GM18499 (cell line): ENCODE data around the gene STXBP6.

Experiments used
- ATAC-seq: cut with Tn5 transposase; IDR thresholded peaks from one replicate; pipeline ENCODE4 v1.9.1; 2021; ENCODE audit warnings: moderate number of reproducible peaks; ENCODE audit not compliant: insufficient read depth, unreplicated experiment

Gene STXBP6

DNA sequence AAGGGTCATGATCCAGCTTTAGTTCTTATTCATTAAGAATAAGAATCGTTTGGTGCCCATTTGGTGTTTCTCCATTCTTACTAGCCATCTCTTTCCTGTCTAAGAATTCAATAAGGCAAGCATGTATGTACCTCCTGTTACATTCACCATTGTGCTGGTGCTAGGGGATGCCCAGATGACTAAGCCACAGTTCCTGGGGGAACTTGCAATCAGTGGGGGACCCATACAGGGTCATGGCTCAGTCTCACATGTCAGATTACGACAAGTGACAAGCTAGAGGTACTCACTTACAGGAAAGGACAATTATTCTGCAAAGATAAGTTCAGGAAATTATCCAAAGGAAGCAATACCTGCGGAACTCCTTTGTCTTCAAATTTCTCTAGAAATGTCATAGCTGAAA lies 125.4 kb downstream of the STXBP6 start:
- ATAC-seq: no peak

DNA sequence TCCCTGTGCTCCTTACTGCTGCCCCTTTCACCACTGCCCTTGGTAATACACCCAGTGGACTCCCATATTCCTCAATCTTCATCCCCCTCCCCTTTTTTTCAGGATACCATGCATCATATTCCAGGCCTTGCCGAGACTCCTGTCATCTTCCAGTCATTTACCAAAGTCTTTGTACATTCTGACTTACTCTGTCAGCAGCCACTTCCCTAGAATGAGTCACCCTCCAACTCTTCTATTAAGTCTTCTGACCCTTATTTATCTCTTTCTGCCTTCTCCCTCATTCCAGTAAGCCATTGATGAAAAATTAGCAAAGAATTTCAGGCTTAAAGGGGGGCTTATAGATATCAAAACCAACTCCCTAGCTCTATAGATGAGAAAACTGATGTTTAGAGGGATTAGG lies 128.0 kb downstream of the STXBP6 start:
- no peak for ATAC-seq

GRCh38 chr14:24920265-24921075 lies 129.5 kb downstream of the STXBP6 start:
- no peak for ATAC-seq

- no peak for ATAC-seq
These were observed 131.1 kb downstream of the STXBP6 start for GRCh38 chr14:24918822-24919221.

GRCh38 chr14:24915958-24916595 lies 133.9 kb downstream of the STXBP6 start:
- ATAC-seq: no peak

GRCh38 chr14:24915403-24915921 lies 134.5 kb downstream of the STXBP6 start:
- ATAC-seq: no peak

DNA sequence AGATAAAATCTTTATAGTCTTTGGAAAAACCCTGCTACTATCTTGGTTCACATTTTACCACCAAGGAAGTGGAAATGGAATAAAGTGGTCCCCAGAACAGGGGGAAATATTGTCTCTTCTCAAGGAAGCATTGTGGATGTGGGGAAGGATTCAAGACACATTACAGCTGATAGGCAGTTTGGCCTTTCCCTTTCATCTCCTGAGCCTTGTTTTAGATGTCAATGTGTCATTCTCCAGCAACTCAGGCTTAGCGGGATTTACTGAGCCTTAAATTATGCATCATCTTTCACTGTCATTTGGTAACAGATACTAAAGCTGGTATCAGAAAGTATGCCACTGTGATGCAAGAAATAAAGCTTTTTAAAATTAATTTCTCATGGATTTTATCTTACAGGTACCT lies 136.2 kb downstream of the STXBP6 start:
- ATAC-seq: no peak

GRCh38 chr14:24913021-24913420 lies 136.9 kb downstream of the STXBP6 start:
- no peak for ATAC-seq

DNA sequence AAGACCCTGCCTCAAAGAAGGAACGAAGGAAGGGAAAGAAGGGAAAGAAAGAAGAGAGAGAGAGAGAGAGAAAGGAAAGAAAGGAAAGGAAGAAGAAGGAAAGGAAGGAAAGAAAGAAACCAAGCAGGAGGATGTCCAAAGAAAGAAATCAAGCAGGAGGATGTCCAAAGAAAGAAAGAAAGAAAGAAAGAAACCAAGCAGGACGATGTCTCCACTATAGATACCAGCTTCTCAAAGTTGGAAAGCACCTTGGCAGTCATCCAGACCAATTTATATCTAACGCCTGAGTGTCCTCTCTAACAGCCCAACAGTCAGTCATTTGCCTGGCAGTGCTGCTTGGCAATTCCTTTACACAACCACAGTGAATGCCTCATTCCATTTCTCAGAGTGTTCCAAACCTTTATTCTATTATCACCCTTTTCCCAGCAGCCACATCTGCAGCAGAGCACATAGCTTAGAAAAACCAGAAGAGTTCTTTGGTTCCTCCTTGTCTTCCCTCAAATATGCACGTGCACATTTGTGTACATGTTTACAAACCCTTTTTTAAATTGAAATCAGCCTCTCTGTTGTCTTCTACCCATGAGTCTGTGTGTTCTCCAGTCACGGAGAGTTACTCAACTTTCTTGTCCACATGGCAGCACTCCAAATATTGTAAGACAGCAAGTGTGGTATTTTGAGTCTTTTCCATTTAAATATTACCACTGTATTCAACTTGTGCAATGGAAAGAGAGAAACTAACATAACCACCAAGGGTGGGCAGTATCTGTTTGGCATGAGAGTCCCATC lies 138.4 kb downstream of the STXBP6 start:
- no peak for ATAC-seq

- ATAC-seq: no peak
These were observed 139.4 kb downstream of the STXBP6 start for GRCh38 chr14:24910408-24910986.

DNA sequence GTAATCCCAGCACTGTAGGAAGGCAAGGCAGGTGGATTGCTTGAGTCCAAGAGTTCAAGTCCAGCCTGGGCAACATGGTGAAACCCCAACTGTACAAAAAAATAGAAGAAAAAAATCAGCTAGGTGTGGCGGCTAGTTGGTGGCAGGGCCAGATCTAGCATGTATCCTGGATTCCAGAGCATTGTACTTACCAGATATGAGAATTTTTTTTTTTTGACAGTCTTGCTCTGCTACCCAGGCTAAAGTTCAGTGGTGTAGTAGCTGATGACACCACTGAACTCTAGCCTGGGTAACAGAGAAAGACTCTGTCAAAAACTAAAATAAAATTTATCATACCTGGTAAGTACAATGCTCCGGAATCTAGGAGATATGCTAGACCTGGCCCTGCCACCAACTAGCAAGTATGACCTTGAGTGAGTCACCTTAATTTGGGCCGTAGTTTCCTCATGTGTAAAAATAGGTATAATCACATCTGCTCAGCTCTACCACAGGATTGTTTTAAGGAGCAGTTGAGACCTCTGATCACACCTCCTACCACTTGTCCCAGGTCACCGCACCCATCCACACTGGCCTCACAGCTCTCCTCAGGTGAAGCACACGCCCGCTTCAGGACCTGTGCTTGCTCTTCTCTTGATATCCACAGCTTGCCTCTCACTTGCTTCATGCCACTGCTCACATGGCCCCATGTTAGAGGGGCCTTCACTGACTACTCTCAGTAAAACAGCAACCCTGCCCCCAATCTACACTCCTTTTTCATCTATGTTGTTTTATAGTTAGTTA lies 140.2 kb downstream of the STXBP6 start:
- ATAC-seq: no peak

GRCh38 chr14:24908592-24909236 lies 141.2 kb downstream of the STXBP6 start:
- ATAC-seq: no peak

DNA sequence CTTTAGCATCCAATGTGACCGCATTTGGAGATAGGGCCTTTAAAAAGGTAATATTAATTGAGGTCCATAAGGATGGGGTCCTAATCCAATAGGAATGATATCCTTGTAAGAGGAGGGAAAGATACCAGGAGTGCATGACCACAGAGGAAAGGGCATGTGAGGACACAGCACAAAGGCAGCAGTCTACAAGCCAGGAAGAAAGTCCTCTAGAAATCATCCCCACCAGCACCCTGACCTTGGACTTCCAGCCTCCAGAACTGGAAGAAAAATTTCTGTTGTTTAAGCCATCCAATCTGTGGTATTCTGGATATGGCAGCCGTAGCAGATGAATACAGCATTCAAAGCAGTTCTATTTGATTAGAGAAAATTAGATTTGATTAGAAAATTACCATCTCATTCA lies 145.4 kb downstream of the STXBP6 start:
- no peak for ATAC-seq

DNA sequence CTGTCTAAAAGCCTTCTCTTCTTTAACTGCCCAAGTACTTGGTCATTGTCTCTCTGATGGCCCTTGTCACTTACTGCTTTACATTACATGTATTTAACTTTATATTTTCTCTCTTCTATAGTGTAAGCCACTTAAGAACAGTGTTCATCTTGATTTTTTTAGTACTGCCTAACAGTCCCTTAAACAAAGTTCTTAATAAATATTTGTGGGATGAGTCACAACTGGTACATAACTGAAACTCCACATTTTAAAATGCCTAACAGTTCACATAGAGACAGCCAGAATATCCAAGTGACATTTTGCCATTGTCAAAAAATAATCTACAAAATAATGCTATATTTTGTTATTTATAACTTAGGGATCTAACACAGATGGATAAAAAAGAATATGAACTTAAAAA lies 146.6 kb downstream of the STXBP6 start:
- ATAC-seq: no peak

DNA sequence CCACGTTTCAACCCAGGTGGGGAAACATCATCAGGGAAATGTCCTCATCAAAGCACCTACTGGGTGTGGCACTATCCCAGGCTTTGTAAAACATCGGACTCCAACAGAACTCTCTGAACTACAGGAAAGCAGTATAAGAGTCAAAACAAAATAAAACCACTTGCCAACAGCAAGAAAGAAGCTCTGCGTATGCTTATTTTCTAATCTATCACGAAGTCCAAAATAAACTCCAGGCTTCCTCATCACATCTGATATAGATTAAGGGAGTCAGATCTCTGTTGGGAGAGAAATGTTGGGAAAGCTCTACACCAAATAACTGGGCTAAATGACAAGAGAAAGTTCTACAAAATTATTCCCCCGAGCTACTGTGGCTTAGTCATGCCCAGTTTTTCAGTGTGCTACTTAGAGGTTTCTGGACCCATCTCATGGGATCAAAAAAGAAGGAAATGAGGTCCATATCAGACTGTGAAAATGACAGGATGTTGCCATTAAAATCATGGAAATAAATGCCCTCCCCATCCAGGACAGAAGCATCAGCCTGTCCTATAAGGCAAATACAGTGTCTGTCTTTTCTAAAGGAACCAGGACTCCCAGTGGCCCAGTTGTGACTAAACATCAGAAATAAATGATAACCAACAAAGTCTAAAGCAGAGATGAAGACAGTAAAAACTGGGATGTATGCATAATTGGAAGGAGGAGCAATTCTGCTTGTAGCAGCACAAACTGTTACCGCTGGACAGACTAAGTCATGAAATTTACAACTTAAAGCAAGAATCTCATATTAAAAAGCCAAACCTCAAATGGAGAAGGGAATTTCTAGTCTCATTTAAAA lies 149.5 kb downstream of the STXBP6 start:
- ATAC-seq: no peak

DNA sequence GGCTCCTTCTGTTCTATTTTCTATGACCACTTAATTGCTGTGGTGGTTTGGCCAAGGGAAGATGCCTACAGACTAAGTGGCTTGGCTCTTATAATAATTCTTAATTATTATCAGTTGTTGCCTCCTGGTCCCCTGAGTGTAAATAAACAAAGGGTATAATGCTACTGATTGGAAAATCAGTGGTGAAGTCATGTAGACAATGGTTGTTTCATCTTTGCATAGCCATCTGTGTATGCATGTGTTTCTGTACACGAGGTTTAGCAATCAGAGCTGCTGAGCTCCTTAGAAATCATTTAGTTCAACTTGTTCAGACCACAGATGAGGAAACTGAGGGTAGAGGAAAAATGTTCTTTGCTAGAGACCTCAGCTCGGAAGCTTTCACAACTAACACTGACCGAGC lies 152.2 kb downstream of the STXBP6 start:
- no peak for ATAC-seq

GRCh38 chr14:24895622-24896021 lies 154.3 kb downstream of the STXBP6 start:
- no peak for ATAC-seq

DNA sequence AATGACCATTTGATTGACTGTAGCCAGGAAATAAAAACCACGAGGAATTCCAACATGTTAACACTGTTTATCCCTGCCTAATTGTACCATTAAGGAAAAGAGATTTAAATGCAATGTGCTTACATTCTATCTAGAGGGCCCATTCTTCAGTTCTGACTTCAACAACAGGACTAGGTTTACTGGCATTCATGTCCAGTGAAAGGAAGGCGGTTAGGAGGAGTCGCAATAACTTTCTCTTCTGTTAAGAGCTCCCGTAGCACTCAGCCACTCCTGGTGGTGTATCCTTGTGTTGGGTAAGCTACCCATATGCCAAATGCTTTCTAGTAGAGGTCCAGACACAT lies 154.7 kb downstream of the STXBP6 start:
- no peak for ATAC-seq
